Measurements from ENCODE around the gene SAXO1. TPM values are rescaled to one million over a fixed set of nuclear protein-coding genes. Genes with fewer than 3 reads are reported as not detected.

Gene SAXO1
- total RNA-seq: not detected in 2 replicates

GRCh38 chr9:19033015-19033414 is at the start of gene SAXO1:
SAXO1 (minus strand) TSS chr9:19033209; CDS start chr9:19032908, 301 bp downstream.

DNA sequence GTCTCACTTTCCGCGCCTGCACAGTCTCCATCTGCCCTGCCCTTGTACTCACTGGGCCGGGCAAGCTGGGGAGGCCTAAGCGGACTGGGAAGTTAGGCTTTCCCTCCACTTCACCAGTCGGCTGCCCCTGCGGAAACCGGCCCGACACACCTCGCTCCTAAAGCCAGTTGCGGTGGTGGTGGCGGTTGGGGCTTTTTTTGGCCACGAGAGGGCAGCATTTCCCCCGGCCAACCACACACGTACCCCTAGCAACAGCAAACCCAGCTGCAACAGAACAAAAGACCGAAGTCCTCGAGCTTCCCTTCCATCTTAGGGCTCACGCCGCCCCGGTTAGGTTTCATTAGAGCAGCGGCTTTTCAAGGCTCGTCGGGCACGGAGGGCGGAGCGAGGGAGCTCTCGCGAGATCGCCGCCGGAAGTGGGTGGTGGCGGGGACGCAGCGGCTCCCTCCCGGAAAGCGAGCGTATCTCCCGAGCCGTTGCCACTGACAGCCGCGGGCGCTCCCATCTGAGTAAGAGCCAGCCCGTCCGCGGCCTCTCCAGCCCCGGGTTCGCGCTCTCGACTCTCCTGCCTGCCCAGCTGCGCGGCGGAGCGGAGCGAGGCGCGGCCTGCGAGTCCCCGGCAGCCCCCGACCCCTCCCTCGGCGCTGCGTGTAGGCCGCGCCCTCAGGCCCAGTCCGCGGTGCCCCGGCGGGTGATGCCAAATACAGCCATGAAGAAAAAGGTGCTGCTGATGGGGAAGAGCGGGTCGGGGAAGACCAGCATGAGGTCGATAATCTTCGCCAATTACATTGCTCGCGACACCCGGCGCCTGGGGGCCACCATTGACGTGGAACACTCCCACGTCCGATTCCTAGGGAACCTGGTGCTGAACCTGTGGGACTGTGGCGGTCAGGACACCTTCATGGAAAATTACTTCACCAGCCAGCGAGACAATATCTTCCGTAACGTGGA is 16.2 kb upstream of the SAXO1 start, which contains the start of gene RRAGA:
RRAGA (plus strand) TSS at position 462 of the 951 bp plus-strand sequence; CDS start at position 695, 233 bp downstream.

Other genes with a start within 250 kb of the SAXO1 start
- 87.4 and 97.9 TPM in 2 replicates for gene RRAGA, start 16.2 kb upstream of the SAXO1 start, total RNA-seq
- 7.4 and 10.9 TPM in 2 replicates for gene HAUS6, start 69.7 kb upstream of the SAXO1 start, total RNA-seq
- 480 and 619 TPM in 2 replicates for gene PLIN2, start 94.3 kb upstream of the SAXO1 start, total RNA-seq
- 25.1 and 33.9 TPM in 2 replicates for gene DENND4C, start 197.5 kb upstream of the SAXO1 start, total RNA-seq